Stimulated activated CD4-positive, alpha-beta T cell treated with anti-CD3 and anti-CD28 coated beads, Interleukin-1b, Interleukin-23, amount 100 ng/mL, for 48 hours (primary cell): Measurements from ENCODE around the gene POLR3C.
"Not testable (repeated sequence)": the region's sequence is repeated elsewhere in the genome, so short reads cannot be mapped to it uniquely, and the experiment has no call there.

Experiments
- DNase-seq: peaks from one replicate; pipeline ENCODE4 v3.0.0-alpha.2; 2020

POLR3C gene

GRCh38 chr1:145823565-145824498 lies at the start of gene POLR3C, which contains the start of gene RNF115:
POLR3C (plus strand) TSS chr1:145824200; CDS start chr1:145825777, 1,577 bp downstream.
RNF115 (minus strand) TSS chr1:145824095; CDS start chr1:145823873, 222 bp downstream.
- peak; percentile 87 for DNase-seq

- no peak for DNase-seq
These were observed 46.4 kb upstream of the POLR3C start for GRCh38 chr1:145777357-145778145.

GRCh38 chr1:145778146-145778540 lies 45.9 kb upstream of the POLR3C start:
- DNase-seq: no peak

- DNase-seq: no peak
These were observed 41.5 kb upstream of the POLR3C start for GRCh38 chr1:145782272-145783099.

GRCh38 chr1:145784409-145784808 lies 39.6 kb upstream of the POLR3C start:
- DNase-seq: no peak

- DNase-seq: no peak
These were observed 38.5 kb upstream of the POLR3C start for GRCh38 chr1:145785547-145785946.

- no peak for DNase-seq
These were observed 37.7 kb upstream of the POLR3C start for GRCh38 chr1:145786271-145786670.

- no peak for DNase-seq
These were observed 35.4 kb upstream of the POLR3C start for GRCh38 chr1:145788580-145788979.

- not testable (repeated sequence) for DNase-seq
These were observed 32.1 kb upstream of the POLR3C start for GRCh38 chr1:145791860-145792259.

- DNase-seq: no peak
These were observed 31.5 kb upstream of the POLR3C start for GRCh38 chr1:145792484-145792883.

- DNase-seq: no peak
These were observed 28.6 kb upstream of the POLR3C start for GRCh38 chr1:145795257-145795881.

GRCh38 chr1:145796753-145797152 lies 27.2 kb upstream of the POLR3C start:
- DNase-seq: no peak

- DNase-seq: no peak
These were observed 24.2 kb upstream of the POLR3C start for GRCh38 chr1:145799806-145800205.

GRCh38 chr1:145804235-145805045 lies 19.6 kb upstream of the POLR3C start:
- no peak for DNase-seq

GRCh38 chr1:145805057-145805456 lies 18.9 kb upstream of the POLR3C start:
- DNase-seq: no peak

GRCh38 chr1:145806408-145806807 lies 17.6 kb upstream of the POLR3C start:
- no peak for DNase-seq

- DNase-seq: no peak
These were observed 17.2 kb upstream of the POLR3C start for GRCh38 chr1:145806844-145807243.

GRCh38 chr1:145812977-145813810 lies 10.8 kb upstream of the POLR3C start:
- DNase-seq: not testable (repeated sequence)

- not testable (repeated sequence) for DNase-seq
These were observed 5.9 kb upstream of the POLR3C start for GRCh38 chr1:145818095-145818494.

- DNase-seq: not testable (repeated sequence)
These were observed 1.1 kb upstream of the POLR3C start for GRCh38 chr1:145822779-145823331.
